Spleen (tissue), 7 donors: ENCODE data around the gene SCAMP5.

Source experiments
- POLR2A ChIP-seq, 3 donors: fragments of 450-650 bp; IDR thresholded peaks; one replicate each; pipeline ENCODE4 v1.5.1; 2017; ENCODE audit warnings: antibody characterized with exemption in 3 of 3, mild to moderate bottlenecking in 1 of 3
- POLR2AphosphoS5 ChIP-seq, 3 donors: sonication (generic); formaldehyde crosslinking; IDR thresholded peaks; one replicate each; pipeline ENCODE4 v1.5.1; 2017; ENCODE audit warnings: antibody characterized with exemption in 3 of 3
- TF ChIP-seq, protein P1 (sequence below), 11 experiments: fragments of 200-600 bp in 7 of 11; fragments of 450-650 bp in 4 of 11; sonication (generic) in 4 of 11; IDR thresholded peaks in 8 of 11; conservative IDR thresholded peaks in 3 of 11; 1 replicate in 7 of 11; 2 replicates in 4 of 11; pipeline versions ENCODE4 v1.4.0 to v1.8.0; 2016 to 2021; ENCODE audit warnings: antibody characterized with exemption in 11 of 11, inconsistent platforms in 4 of 11, mild to moderate bottlenecking in 1 of 11
- donor health status: DM: no; HTN: no; CAD: no; lungs with moderate emphysema.
- donor health status: DM: no; HTN: no; CAD: no.
- donor health status: DM: no; HTN: no; CAD: no.

DNA sequence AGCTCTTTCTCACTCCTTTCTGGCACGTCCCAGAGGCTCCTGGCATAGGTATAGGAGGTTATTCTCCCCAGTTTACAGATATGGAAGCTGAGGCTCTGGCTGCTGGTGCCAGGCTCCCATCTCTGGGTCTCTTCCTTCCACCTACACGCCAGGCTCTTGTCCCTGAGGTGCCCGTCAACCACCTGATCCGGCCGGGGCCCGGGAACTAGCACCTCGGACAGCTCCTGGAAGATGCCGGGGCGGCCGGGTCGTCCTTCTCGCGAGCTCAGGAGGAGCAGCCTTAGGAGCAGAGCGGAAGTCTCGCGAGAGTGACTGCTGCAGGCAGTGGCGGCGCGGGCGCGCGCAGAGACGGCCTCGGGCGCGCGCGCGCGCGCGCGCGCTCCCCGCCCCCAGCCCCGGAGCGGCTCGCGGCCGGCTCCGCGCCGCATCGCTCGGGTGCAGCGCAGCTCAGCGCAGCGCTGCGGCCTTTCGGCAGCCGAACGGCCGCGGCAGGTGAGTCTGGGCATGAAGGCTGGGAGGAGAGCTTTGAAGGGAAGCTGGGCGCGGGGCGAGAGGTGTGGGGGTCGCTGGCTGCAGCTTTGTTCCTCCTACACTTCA, at the start of gene SCAMP5:
- TF ChIP-seq POLR2AphosphoS5 (IDR thresholded peaks at IDR 0.05), result peak in 1 of 3 donors; percentile 53
- TF ChIP-seq, protein P1, sequence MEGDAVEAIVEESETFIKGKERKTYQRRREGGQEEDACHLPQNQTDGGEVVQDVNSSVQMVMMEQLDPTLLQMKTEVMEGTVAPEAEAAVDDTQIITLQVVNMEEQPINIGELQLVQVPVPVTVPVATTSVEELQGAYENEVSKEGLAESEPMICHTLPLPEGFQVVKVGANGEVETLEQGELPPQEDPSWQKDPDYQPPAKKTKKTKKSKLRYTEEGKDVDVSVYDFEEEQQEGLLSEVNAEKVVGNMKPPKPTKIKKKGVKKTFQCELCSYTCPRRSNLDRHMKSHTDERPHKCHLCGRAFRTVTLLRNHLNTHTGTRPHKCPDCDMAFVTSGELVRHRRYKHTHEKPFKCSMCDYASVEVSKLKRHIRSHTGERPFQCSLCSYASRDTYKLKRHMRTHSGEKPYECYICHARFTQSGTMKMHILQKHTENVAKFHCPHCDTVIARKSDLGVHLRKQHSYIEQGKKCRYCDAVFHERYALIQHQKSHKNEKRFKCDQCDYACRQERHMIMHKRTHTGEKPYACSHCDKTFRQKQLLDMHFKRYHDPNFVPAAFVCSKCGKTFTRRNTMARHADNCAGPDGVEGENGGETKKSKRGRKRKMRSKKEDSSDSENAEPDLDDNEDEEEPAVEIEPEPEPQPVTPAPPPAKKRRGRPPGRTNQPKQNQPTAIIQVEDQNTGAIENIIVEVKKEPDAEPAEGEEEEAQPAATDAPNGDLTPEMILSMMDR (IDR thresholded peaks at IDR 0.05 in 8 of 11, conservative IDR thresholded peaks at IDR 0.05 in 3 of 11), result peak in 1 of 11 experiments; percentile 22
- no peak for TF ChIP-seq POLR2A (IDR thresholded peaks at IDR 0.05)
